Upper lobe of left lung (tissue), 4 donors: ENCODE data around the gene ZNF500.

ENCODE experiments used
- CTCF ChIP-seq, 6 experiments: fragments of 450-650 bp in 4 of 6; fragments of 200-600 bp in 2 of 6; sonication (generic) in 2 of 6; IDR thresholded peaks; one replicate each; pipeline ENCODE4 v1.5.1; 2016 to 2019; ENCODE audit warnings: antibody characterized with exemption in 6 of 6
- POLR2A ChIP-seq, 4 donors: fragments of 450-650 bp; IDR thresholded peaks; one replicate each; pipeline ENCODE4 v1.5.1; 2016 to 2017; ENCODE audit warnings: antibody characterized with exemption in 4 of 4, mild to moderate bottlenecking in 2 of 4
- POLR2AphosphoS5 ChIP-seq, 2 donors: sonication (generic); formaldehyde crosslinking; IDR thresholded peaks; one replicate each; pipeline ENCODE4 v1.5.1; 2017; ENCODE audit warnings: antibody characterized with exemption in 2 of 2

GRCh38 chr16:4769306-4769638, 2.3 kb upstream of the ZNF500 start:
- TF ChIP-seq CTCF (IDR thresholded peaks at IDR 0.05) (no peak), POLR2A (IDR thresholded peaks at IDR 0.05) (no peak), POLR2AphosphoS5 (IDR thresholded peaks at IDR 0.05) (no peak)
